Pulmonary artery endothelial cell (primary cell): ENCODE data around the gene DHX38. TPM values are rescaled to one million over a fixed set of nuclear protein-coding genes. Genes with fewer than 3 reads are reported as not detected.

Experiments used
- DNase-seq: peaks from one replicate; pipeline ENCODE4 v3.0.0-alpha.2; 2011; ENCODE audit warnings: low read depth, low spot score
- total RNA-seq: library from RNA; depleted of rRNA; stranded (reverse); fragments of >200 nt; gene quantifications from 2 replicates; pipeline ENCODE4 v1.2.3, GENCODE V29; 2014

The DHX38 gene
- total RNA-seq, 1 donor from 2014 or later, result 96.2 TPM

DNA sequence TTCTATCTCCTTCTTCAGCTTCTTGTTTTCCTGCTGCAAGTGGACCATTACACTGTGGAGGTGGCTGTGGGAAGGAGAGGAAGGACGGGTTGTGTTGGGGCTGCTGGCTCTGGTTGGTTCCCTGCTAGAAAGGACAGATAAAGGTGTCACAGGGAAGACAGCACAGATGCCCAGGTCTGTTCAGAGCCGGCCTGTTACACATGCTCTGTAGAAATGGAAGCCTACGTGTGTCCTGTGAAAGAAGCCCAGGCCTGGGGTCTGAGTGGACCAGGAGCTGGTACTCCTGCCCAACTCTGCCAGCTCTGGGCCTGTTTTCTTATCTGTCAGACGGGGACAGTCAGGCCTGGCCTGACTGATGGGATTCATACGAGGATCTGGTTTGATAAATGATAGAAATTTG, 26.4 kb downstream of the DHX38 start:
- DNase-seq, result no peak

DNA sequence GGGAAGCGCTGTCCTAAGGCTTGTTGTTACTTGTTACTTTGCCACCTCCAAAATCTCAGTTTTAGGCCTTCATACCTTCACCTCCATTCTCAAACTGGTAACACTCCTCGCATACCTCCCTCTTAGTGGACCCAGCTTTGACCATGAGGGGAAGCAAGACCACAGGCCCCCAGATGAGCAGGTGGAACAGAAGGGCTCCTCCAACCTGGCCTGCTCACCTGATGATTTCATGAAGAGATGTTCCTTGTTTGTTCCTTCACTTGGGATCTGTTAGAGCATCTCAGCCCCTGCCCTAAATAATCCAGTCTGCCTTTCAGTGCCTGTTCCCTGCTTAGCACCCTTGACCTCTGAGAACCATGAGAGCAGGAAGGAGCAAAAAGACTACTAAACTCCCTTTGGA, 28.7 kb downstream of the DHX38 start:
- DNase-seq, result no peak

DNA sequence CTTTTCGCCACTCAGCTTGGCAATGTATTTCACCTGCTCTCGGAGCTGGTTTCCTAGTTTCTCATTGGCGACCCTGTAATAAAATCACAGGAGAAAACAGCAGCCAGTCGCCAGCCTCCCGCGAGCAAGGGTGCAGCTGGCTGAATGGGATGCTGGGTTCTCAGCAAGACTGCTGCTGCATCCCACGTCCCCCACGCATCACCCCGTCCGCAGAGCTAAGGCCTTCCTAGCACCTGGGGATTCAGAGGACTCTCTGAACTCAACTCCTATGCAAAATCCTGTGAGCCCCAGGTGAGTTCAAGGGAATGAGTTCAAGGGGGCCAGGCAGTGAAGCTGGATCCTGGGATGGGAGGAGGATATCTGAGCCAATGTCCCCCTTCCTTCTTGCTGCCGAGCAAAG, 29.3 kb downstream of the DHX38 start:
- DNase-seq, result no peak

DNA sequence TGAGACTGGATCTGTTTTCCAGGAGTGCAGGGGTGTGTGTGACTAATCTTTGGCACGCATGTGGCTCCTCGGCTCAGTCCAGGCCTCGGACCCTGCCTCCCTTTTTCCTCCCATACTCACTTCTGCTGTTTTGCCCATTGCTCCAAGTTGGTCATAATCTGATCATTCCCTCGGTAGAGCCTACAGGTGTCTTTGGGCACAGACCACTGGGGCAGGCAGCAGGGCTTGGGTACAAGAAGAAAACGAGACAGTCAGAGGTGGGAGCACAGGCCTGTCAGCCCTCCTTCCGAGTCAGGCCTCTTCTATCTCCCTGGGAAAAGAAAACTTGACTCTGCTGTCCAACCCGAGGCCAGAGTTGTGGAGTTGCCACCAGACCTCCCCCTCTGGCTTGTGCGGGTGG, 29.8 kb downstream of the DHX38 start:
- no peak for DNase-seq

DNA sequence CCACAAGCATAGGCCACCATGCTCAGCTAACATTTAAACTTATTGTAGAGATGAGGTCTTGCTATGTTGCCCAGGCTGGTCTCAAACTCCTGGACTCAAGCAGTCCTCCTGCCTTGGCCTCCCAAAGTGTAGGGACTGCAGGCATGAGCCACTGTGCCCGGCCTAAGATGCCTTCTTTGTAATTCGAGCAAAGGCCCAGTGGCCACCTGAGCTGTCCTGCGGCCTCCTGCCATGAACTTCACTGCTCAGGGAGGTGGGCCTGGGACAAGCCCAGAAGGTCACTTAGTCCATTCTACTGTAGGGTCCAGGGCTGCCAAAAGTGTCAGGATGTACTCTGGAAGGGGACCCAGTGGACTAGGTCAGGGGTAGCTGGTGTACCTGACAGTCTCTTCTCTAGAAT, 30.5 kb downstream of the DHX38 start:
- no peak for DNase-seq

DNA sequence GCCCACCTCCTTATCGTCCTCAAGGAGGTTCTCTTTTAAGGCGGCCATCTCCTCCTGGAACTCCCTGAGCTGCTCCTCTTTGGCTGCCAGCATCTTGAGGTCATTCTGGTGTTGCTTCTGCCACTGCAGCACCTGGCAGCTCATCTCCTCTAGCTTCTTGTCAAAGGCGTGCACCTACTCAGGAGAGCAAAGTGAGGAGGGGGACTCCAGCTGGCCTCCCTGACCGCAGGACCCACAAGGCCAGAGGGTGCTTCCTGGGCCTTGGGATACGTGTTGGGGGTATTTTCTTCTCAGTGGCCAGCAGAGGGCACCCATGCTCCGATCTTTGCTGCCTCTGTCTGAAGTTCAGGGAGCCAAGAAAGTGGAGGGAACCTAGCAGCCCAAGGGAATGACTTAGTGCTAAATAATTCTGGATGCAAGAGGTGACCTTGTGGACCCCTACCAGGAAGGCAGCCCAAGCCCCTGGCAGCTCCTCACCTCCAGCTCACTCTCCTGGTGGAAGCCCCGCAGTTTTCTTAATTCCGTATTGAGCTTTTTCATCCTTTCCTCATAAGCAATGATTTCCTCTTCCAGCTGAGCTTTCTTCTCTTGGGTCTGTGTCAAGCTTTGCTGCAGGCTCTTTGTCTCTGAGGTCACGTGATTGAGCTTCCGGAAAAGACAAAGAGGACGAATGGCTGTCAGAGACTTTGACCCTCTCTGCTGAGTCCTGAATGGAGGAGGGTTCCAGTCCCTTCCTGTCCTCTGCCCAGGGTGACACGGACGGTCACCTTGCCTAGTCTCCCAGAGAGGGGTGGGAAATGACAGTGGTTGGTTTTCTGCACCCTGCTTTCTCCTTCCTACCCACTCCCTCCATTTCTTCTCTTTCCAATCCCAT, 31.4 kb downstream of the DHX38 start:
- DNase-seq, result peak; percentile 36

DNA sequence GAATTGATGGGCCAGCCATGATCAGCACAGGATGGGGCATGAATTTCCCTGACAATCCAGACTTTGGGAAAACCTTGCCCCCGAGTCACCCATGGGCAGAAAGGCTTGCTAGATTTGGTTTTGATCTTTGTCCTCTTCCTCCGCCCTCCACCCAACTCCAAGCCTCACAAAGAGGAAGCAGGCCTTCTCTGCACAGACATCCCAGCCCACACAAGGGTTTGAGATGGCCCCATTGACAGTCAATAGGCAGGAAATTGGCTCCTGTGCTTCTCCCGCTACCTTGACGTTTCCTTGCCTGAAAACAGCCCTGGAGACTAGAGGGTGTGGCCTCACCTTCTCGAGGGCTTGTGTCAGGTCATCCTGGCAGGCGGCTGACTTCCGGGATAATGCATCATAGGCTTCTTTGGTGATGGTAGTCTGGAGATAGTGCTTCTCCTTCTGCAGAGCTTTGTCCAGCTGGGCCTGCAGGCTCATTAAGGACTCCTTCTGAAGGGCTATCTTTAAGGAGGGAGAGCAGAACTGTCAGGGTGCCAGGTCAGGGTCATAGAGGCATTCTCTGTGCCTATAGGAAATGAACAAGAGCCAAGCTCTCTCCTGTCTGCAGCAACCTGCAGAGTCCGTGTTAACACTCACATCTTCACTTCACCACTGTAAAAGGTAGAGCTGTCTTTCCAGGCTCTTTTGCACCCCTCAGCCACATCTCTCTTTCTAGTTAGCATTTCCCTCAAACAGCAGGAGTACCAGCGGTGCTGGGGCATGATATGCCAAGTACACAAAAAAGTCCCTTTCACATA, 32.2 kb downstream of the DHX38 start:
- no peak for DNase-seq

DNA sequence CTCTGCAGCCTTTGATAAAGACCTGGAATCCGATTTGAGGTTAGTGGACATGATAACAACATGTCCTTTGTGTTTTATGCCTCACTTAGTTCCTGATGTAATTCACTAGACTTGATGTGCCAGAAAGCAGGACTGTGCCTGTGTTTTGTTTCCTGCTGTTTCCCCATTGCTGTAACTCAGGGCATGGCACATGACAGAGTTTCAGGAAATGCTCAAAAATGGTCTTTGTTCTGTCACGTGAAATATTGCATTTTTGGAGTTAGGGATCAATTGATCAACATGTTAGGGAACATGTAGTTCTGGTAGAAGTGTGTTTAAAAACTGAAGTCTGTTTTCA, 32.8 kb downstream of the DHX38 start:
- no peak for DNase-seq

DNA sequence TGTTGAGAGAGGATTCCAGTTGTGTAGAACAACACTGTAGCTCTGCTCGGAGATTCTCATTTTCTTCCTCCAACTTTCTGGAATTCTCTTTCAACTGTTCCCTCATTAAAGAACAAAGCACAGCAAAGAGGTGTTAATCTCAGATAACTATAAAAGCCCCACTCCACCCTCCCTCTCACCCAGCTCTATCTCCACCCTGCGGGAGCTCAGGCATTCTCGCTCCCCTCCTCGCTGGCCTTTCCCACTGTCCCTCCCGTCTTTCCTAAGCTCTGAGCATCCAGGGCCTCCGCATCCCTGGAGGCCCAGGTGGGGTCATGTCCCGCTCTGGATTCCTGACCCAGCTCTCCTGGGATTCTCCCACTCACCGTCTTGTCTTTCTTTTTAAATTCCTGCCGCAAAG, 35.1 kb downstream of the DHX38 start:
- no peak for DNase-seq

DNA sequence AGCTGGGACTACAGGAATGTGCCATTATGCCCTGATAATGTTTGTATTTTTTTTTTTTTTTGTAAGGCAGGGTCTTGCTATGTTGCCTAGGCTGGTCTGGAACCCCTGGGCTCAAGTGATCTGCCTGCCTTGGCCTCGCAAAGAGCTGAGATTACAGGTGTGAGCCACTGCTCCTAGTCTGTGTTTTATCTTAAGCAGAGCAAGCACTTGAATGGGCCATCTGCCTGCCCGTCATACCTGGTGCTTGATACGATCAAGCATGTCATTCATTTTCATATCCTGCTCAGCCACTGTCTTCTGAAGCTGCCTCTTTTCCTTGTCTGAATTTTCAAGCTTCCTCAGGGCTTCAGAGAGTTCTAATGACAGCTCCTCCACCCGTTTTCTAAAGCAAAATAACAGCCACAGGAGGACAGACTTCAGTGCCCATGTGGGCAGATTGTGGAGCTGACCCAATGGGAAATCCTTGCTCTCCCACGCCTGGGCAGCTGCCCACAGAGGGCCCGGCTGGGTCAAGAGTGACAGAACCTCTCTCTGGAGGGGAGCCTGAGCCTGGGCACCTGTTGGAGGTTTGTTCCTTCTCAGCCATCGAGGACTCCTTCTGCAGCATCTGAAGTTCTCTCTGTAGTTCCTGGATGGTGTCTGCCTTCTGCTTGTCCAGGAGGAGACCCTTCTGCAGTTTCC, 36.5 kb downstream of the DHX38 start:
- DNase-seq, result no peak

DNA sequence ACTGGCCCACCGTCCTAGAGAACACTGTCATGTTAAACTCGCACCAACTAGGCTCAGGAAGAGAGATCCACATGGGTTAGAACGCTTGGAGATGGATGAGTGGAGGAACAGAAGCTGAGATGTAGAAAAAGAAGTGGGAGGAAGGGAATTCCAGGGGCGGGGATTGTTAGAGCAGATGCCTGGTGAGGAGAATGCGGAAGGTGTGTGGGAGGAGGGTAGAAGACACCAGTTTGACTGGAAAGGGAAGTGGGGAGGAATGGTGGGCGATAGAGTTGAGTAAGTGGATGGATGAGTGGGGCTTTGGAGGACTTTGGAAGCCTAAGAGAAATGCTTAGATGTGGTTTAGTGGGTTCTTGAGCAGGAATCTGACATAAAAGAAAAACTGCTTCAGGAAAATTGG, 37.4 kb downstream of the DHX38 start:
- no peak for DNase-seq

DNA sequence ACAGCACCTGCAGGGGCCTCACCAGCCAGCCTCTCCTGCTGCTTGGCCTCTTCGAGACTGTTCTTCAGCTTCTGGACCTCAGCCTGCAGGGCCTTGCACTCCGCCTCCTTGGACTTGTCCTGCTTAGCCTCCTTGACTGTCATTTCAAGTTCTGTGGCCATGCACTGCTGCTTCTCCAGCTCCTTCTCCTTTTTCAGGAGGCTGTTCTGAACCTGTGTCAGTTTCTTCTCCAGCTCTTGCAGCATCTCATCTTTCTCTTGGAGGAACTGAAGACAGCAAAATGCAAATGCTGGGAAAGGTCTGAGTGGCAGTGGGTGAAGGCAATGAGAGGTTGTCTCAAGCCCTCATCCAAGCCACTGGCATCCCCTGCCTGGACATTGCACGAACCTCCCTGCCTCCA, 39.1 kb downstream of the DHX38 start:
- no peak for DNase-seq

DNA sequence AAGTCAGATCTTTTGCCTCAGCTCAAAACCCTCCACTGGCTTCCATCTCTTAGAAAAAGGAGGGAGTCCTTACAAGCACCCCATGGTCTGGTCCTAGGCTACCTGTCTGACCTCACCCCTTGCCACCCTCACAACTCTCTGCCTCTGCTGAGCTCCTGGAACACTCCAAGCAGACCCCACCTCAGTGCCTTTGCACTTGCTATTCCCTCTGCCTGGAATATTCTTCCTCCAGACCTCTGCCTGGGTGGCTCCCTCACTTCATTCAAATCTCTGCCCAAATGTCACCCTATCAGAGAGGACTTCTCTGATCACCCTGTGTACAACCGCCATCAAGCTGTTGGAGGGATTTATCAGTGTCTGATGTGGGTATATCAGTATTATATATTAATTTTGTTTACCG, 40.9 kb downstream of the DHX38 start:
- DNase-seq, result no peak

DNA sequence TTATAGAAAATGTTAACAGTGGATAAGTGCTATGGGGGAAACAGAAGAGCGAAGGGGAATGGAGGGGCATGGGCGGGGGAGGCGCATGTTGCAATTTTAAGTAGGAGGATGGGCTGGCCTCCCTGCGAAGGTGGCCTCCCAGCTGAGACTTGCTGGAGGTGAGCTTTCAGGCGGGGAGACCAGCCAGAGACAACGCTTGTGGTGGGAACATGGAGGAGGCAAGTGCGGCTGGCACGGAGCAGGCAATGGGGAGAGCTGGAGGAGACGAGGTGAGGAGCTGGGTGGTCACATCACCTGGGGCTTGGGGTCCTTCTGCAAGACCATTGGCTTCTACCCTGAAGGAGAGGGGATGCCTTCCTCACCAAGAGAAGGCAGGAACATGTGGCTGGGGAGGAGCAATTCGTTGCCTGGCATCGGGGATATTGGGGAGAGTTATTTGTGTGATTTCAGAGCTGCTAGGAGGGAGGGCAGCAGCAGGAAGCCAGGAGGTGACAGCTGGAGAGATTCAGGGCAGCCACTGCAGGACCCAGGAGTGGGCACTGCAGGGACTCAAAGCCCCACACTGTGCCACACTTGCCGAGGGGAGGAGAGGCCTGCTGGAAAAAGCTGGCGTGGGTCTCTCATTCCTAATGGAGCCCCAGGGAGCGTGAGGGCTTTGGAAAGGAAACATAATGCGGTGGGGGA, 43.9 kb downstream of the DHX38 start:
- DNase-seq, result no peak

DNA sequence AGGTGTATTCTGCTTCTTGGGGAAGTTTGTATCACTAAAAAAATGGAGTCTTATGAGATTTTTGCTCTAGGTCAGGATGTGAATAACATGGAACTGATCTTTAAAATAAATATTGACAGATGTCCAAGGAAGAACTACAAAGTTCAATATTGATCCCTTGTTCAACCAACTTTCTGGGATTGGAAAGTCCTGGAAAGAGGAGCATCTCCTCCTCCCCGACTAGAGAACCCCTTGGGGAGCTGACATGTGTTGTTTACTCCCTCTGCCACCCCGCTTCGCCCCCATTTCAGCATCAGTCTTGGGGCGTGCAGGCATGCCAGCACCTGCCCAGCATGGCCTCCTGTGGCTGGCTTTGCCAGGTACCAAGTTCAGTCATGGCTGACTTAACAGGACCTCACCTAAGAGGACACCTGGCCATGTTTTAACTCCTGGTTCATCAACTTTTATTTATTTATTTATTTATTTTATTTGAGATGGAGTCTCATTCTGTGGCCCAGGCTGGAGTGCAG, 44.5 kb downstream of the DHX38 start:
- no peak for DNase-seq

DNA sequence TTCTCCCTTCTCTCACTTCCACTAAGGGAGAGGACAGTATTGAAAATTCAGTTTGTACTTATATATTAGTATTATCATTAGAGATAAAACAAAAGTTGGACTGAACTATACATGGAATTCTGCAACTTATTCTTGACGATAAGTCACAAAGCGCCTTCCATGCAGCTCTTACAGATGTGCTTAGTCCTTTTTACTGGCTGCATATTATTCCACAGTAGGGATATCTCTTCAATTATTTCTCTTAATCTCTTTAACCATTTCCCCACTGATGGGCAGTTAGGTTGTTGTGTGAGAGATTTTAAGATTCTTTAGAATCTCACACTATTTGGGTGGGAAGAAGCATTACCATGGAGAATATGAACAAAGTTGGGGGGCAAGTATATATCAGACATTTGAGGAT, 46.3 kb downstream of the DHX38 start:
- no peak for DNase-seq

DNA sequence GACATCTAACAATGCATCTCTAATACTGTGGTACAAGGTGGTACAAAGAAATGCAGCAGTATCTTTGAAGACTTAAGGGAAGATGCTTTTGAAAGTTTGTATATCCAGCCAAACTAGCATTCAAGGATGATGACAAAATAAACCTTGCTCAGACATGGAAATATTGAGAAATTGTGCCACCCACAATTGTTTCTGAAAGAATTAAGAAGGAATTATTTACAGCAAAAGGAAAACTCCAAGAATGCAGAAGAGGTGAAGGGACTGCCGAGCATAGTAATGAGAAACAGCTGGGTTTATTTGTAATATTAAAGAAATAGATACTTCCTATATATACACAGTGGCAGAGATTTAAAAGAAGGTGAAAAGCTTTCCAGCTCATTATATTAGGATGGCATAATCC, 48.8 kb downstream of the DHX38 start:
- no peak for DNase-seq

DNA sequence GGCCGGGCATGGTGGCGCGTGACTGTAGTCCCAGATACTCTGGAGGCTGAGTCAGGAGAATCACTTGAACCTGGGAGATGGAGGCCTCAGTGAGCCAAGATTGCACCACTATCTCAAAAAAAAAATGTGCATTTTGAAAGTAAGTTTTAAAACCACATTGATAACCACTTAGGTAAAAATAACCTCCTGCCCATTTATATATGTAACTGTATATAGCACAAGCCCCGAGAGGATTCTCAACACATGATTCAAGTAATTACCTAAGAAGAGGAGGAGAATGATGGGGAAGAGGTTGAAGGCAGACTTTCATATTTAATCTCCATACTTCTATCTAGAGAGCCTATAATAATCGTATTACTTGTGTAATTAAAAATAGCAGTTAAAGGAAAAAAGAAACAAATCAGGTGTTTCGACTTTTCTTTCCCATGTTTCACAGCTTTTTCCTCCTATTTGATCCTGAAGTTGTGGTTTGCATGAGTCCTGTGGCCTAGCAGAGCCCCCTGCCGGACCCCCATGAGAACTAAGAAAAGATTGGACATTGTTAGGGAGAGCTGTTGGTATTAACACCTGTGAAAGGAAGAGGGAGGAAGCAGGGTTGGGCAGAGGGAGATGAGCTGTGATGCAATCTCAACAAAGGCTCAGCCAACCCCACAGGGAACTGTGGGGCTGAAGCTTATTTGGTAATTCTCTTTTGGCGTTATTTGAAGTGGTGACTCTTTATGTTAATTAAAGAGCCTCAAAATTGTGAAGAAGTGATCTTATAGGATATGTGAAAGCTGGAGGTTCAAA, 56.2 kb downstream of the DHX38 start:
- no peak for DNase-seq

DNA sequence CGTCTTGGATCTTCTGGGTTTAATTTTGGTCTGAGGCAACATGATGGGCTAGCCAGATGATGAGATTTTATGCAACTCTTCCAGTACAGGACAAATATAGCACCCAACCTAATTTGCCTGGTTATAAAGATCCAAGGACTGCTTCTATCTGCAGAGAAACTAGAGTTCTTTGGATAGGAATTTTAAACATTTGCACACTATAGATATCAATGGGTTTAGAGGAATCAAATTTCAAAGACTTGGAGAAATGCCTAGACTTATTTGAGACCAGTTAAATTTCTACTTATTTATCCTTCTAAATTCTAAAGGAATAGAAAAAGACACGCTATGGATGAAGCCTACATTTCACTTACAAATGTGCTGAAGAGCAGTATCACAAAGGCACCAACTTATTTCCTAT, 65.7 kb downstream of the DHX38 start:
- DNase-seq, result no peak

DNA sequence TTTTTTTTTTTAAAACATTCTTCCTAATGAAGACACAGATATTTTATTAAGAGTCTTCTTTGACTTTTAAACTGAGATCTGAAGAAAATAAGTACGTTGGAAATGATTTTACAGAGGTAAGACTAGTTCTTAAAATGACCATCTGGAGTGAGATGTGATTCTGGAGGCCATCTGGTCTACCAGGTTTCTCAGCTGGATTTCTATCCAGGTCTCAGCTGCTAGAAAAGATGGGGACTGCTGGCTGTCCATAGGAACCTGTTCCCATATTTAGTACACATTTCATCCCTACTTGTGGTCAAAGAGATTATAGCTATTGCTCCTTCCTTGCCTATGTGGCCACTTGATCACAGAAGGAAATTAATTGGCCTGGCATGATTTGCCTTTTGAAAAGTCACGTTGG, 66.2 kb downstream of the DHX38 start:
- DNase-seq, result no peak
